ENCODE measurements around the gene WDR45B. TPM values are rescaled to one million over a fixed set of nuclear protein-coding genes. Genes with fewer than 3 reads are reported as not detected.
A peak's percentile ranks its signal among the peaks of the same experiment; 100 is the strongest.

The WDR45B gene
- polyA plus RNA-seq, 1 of the 3 experiments (the other 2 are of a cell fraction), result 171 TPM

- peaks cover 26% of the 10 kb centered on the region; the same call in 1 of the 2 replicates for H3K79me2 ChIP-seq (ENCODE audit: insufficient read depth)
- H3K9me3 ChIP-seq, result no peaks in the 10 kb centered on the region
- 13% methylated on average over 27 of the region's 29 CpGs for WGBS (ENCODE audit: low lambda C conversion rate)
- H3K9me2 ChIP-seq, result no peaks in the 10 kb centered on the region
- peak; percentile 84 for DNase-seq
- ChIA-PET CTCF (interaction anchor here (0.8 to 1.6 kb wide), 5 partner anchors 10 to 25 kb away, joined by 3 read pairs; no protein-coding TSS in a partner anchor), POLR2A (no interaction called here)
- H3K9ac ChIP-seq, result peak overlapping the region; percentile 54
- peak overlapping the region; percentile 79 for H3K4me2 ChIP-seq
- 0 out of 2 replicates have a peak overlapping the region, but pooled peaks have one; percentile 21 for H2AFZ ChIP-seq (ENCODE audit: low read depth)
- TF ChIP-seq, protein P1, sequence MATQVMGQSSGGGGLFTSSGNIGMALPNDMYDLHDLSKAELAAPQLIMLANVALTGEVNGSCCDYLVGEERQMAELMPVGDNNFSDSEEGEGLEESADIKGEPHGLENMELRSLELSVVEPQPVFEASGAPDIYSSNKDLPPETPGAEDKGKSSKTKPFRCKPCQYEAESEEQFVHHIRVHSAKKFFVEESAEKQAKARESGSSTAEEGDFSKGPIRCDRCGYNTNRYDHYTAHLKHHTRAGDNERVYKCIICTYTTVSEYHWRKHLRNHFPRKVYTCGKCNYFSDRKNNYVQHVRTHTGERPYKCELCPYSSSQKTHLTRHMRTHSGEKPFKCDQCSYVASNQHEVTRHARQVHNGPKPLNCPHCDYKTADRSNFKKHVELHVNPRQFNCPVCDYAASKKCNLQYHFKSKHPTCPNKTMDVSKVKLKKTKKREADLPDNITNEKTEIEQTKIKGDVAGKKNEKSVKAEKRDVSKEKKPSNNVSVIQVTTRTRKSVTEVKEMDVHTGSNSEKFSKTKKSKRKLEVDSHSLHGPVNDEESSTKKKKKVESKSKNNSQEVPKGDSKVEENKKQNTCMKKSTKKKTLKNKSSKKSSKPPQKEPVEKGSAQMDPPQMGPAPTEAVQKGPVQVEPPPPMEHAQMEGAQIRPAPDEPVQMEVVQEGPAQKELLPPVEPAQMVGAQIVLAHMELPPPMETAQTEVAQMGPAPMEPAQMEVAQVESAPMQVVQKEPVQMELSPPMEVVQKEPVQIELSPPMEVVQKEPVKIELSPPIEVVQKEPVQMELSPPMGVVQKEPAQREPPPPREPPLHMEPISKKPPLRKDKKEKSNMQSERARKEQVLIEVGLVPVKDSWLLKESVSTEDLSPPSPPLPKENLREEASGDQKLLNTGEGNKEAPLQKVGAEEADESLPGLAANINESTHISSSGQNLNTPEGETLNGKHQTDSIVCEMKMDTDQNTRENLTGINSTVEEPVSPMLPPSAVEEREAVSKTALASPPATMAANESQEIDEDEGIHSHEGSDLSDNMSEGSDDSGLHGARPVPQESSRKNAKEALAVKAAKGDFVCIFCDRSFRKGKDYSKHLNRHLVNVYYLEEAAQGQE (IDR thresholded peaks at IDR 0.05; ENCODE audit: low read depth, low read length), result 0 out of 2 replicates have a peak, but pooled peaks have one; percentile 39
- TF ChIP-seq ELF1 (IDR thresholded peaks at IDR 0.05) (peak; percentile 49; the same call in 1 of the 2 replicates), NFIC (IDR thresholded peaks at IDR 0.05; ENCODE audit: borderline replicate concordance) (peak; percentile 68; the same call in 1 of the 2 replicates), GABPA (IDR thresholded peaks at IDR 0.05; ENCODE audit: low read depth) (peak; percentile 45; the same call in 1 of the 2 replicates), SIN3A (IDR thresholded peaks at IDR 0.05; ENCODE audit: borderline replicate concordance, low read depth, low read length) (peak; percentile 36; the same call in 1 of the 2 replicates), CTCF (IDR thresholded peaks at IDR 0.05) (no peak), NRF1 (IDR thresholded peaks at IDR 0.05; ENCODE audit: low read depth, low read length) (no peak), POLR2AphosphoS5 (IDR thresholded peaks at IDR 0.05; ENCODE audit: low read depth, low read length) (peak; percentile 51), TCF12 (IDR thresholded peaks at IDR 0.05) (peak; percentile 35; the same call in 1 of the 2 replicates), PBX3 (IDR thresholded peaks at IDR 0.05) (peak; percentile 28; the same call in 1 of the 2 replicates), MXI1 (IDR thresholded peaks at IDR 0.05; ENCODE audit: low read depth, low read length) (no peak), FOXM1 (IDR thresholded peaks at IDR 0.05; ENCODE audit: low read depth) (0 out of 2 replicates have a peak, but pooled peaks have one; percentile 48), FOSL2 (IDR thresholded peaks at IDR 0.05; ENCODE audit: borderline replicate concordance, low read depth) (no peak), FOXJ3 (CRISPR knock-in tag; IDR thresholded peaks at IDR 0.05) (no peak), TEAD4 (IDR thresholded peaks at IDR 0.05; ENCODE audit: borderline replicate concordance, insufficient read depth) (0 out of 2 replicates have a peak, but pooled peaks have one; percentile 8), EP300 (IDR thresholded peaks at IDR 0.05; ENCODE audit: borderline replicate concordance in 1 of 2, low read depth in 1 of 2, low read length in 1 of 2) (peak in 1 of 2 experiments; percentile 12; a peak in 2 of 4 replicates)
- TF ChIP-seq, protein P2, sequence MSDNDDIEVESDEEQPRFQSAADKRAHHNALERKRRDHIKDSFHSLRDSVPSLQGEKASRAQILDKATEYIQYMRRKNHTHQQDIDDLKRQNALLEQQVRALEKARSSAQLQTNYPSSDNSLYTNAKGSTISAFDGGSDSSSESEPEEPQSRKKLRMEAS (IDR thresholded peaks at IDR 0.05; ENCODE audit: low read depth), result peak; percentile 40; the same call in 1 of the 2 replicates
- H3K4me3 ChIP-seq (ENCODE audit: low read depth in 2 of 2, low read length in 1 of 2), result peak overlapping the region; percentile 53 to 61
- peaks cover 7% of the 10 kb centered on the region for H4K20me1 ChIP-seq (ENCODE audit: insufficient read depth)
- H3F3A ChIP-seq (replicated peaks; ENCODE audit: insufficient read depth), result peaks cover 43% of the 10 kb centered on the region
- peaks cover 8 to 31% of the 10 kb centered on the region in 2 experiments; a peak in 2 of 4 replicates for H3K4me1 ChIP-seq (ENCODE audit: control insufficient read depth in 1 of 2, insufficient read depth in 2 of 2, low read depth in 1 of 2, low read length in 1 of 2)
- H3K36me3 ChIP-seq (replicated peaks in 1 of 2; ENCODE audit: control insufficient read depth in 1 of 2, insufficient read depth in 2 of 2, low read length in 1 of 2), result peaks cover 26 to 44% of the 10 kb centered on the region in 2 experiments
- no peaks in the 10 kb centered on the region for H3K27me3 ChIP-seq (ENCODE audit: insufficient read depth)
- peak overlapping the region; percentile 65 to 92; a peak in 3 of 4 replicates for H3K27ac ChIP-seq (ENCODE audit: low read depth in 2 of 2, low read length in 1 of 2)
Observed at GRCh38 chr17:82592767-82593589, 55.3 kb downstream of the WDR45B start.

Data from SK-N-SH (cell line).